ENCODE results near the gene ART5. TPM values are rescaled to one million over a fixed set of nuclear protein-coding genes. Genes with fewer than 3 reads are reported as not detected.

The ART5 gene
- total RNA-seq, 2 donors from 2014 or later: 3.1 TPM; not detected in 1

- DNase-seq (ENCODE audit: low spot score): no peak
- H3K36me3 ChIP-seq: no peaks in the 10 kb centered on the region
- TF ChIP-seq POLR2AphosphoS5 (IDR thresholded peaks at IDR 0.05) (no peak), POLR2A (IDR thresholded peaks at IDR 0.05) (no peak)
- TF ChIP-seq, protein P1, sequence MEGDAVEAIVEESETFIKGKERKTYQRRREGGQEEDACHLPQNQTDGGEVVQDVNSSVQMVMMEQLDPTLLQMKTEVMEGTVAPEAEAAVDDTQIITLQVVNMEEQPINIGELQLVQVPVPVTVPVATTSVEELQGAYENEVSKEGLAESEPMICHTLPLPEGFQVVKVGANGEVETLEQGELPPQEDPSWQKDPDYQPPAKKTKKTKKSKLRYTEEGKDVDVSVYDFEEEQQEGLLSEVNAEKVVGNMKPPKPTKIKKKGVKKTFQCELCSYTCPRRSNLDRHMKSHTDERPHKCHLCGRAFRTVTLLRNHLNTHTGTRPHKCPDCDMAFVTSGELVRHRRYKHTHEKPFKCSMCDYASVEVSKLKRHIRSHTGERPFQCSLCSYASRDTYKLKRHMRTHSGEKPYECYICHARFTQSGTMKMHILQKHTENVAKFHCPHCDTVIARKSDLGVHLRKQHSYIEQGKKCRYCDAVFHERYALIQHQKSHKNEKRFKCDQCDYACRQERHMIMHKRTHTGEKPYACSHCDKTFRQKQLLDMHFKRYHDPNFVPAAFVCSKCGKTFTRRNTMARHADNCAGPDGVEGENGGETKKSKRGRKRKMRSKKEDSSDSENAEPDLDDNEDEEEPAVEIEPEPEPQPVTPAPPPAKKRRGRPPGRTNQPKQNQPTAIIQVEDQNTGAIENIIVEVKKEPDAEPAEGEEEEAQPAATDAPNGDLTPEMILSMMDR (IDR thresholded peaks at IDR 0.05): no peak
- no peaks in the 10 kb centered on the region for H3K4me1 ChIP-seq (replicated peaks)
- no peak overlapping the region for H3K27ac ChIP-seq
- 90% methylated on average over 4 of the region's 4 CpGs for WGBS
- H3K4me3 ChIP-seq: no peak overlapping the region
- no peaks in the 10 kb centered on the region for H3K9me3 ChIP-seq
- intact Hi-C loops (cut with DNase I): no loop called here
- no peaks in the 10 kb centered on the region for H3K27me3 ChIP-seq (replicated peaks; ENCODE audit: insufficient read depth)
Measured at GRCh38 chr11:3631331-3631730, 10.5 kb downstream of the ART5 start.

DNA sequence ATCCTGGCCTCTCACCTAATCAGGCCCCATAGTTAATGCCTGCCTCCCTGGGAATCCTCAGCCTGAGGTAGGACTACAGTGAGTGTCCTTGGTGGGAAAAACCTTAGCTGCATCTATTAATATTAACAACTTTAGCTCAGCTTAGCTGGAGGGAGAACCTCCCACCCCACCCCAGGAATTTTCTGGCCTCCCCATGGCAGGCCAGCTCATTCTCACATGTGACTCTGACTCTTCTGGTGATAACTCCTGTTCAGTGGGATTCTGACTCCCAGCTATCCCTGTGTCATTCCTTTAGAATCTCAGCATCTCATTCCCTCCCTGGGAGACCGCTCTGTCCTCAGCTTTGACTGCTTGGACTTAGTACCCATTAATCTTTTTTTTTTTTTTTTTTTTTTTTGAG lies 14.5 kb downstream of the ART5 start:
- intact Hi-C loops (cut with DNase I): no loop called here
- Histone ChIP-seq H3K27ac (no peak overlapping the region), H3K4me1 (replicated peaks) (no peaks in the 10 kb centered on the region), H3K4me3 (no peak overlapping the region), H3K36me3 (no peaks in the 10 kb centered on the region), H3K9me3 (no peaks in the 10 kb centered on the region), H3K27me3 (replicated peaks; ENCODE audit: insufficient read depth) (no peaks in the 10 kb centered on the region)
- no peak for TF ChIP-seq POLR2A (IDR thresholded peaks at IDR 0.05)
- TF ChIP-seq POLR2AphosphoS5 (IDR thresholded peaks at IDR 0.05): no peak
- TF ChIP-seq, protein P1 (IDR thresholded peaks at IDR 0.05): no peak
- DNase-seq (ENCODE audit: low spot score): no peak
- 90% methylated on average over 1 of the region's 1 CpG for WGBS

DNA sequence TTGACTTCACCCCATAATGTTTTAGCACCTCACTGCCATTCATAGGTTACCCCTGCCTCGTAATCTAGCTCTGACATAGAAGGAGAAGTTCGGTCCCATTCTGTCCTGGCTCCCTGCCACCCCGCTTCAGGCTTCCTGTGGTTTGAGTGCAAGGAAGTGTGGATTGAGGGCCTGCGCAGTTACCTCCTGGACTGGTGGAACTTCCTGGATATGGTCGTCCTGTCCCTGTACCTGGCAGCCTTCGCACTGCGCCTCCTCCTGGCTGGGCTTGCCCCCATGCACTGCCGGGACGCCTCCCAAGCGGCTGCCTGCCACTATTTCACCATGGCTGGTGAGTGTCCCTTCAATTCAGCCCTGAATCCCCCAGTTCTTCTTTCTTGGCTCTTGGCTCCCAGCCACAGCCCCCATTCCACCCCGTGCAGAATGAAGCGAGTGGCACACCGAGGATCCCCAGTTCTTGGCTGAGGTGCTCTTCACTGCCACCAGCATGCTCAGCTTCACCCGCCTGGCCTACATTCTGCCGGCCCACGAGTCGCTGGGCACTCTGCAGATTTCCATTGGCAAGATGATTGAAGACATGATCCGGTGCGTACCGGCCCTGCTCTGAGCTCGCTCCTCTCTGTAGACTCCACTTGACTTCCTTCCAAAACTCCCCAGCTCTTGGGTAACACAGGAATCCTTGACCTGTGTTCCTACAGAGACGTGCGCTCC lies 15.4 kb downstream of the ART5 start:
- Histone ChIP-seq H3K4me1 (replicated peaks) (no peaks in the 10 kb centered on the region), H3K4me3 (no peak overlapping the region), H3K36me3 (no peaks in the 10 kb centered on the region), H3K27me3 (replicated peaks; ENCODE audit: insufficient read depth) (no peaks in the 10 kb centered on the region), H3K9me3 (no peaks in the 10 kb centered on the region), H3K27ac (no peak overlapping the region)
- no peak for TF ChIP-seq POLR2A (IDR thresholded peaks at IDR 0.05)
- TF ChIP-seq, protein P1 (IDR thresholded peaks at IDR 0.05): no peak
- no peak for TF ChIP-seq POLR2AphosphoS5 (IDR thresholded peaks at IDR 0.05)
- intact Hi-C loops (cut with DNase I): no loop called here
- DNase-seq (ENCODE audit: low spot score): no peak
- WGBS: 89% methylated on average over 23 of the region's 23 CpGs

GRCh38 chr11:3623767-3624458 lies 17.9 kb downstream of the ART5 start:
- Histone ChIP-seq H3K9me3 (no peaks in the 10 kb centered on the region), H3K4me1 (replicated peaks) (no peaks in the 10 kb centered on the region), H3K27ac (no peak overlapping the region), H3K36me3 (no peaks in the 10 kb centered on the region), H3K27me3 (replicated peaks; ENCODE audit: insufficient read depth) (no peaks in the 10 kb centered on the region), H3K4me3 (no peak overlapping the region)
- WGBS: 57% methylated on average over 8 of the region's 8 CpGs
- TF ChIP-seq POLR2AphosphoS5 (IDR thresholded peaks at IDR 0.05) (no peak), POLR2A (IDR thresholded peaks at IDR 0.05) (no peak)
- TF ChIP-seq, protein P1 (IDR thresholded peaks at IDR 0.05): no peak
- intact Hi-C loops (cut with DNase I): no loop called here
- no peak for DNase-seq (ENCODE audit: low spot score)

- DNase-seq (ENCODE audit: low spot score): no peak
- H3K9me3 ChIP-seq: no peaks in the 10 kb centered on the region
- no peaks in the 10 kb centered on the region for H3K36me3 ChIP-seq
- no peak overlapping the region for H3K4me3 ChIP-seq
- intact Hi-C loops (cut with DNase I): no loop called here
- WGBS: 86% methylated on average over 5 of the region's 5 CpGs
- no peaks in the 10 kb centered on the region for H3K27me3 ChIP-seq (replicated peaks; ENCODE audit: insufficient read depth)
- no peaks in the 10 kb centered on the region for H3K4me1 ChIP-seq (replicated peaks)
- no peak overlapping the region for H3K27ac ChIP-seq
- no peak for TF ChIP-seq POLR2A (IDR thresholded peaks at IDR 0.05)
- TF ChIP-seq POLR2AphosphoS5 (IDR thresholded peaks at IDR 0.05): no peak
- TF ChIP-seq, protein P1 (IDR thresholded peaks at IDR 0.05): no peak
Measured at GRCh38 chr11:3623121-3623520, 18.7 kb downstream of the ART5 start.
